ENCODE data around the gene MBD3L4.
"Not testable (repeated sequence)": the region's sequence is repeated elsewhere in the genome, so short reads cannot be mapped to it uniquely, and the experiment has no call there.

Gene MBD3L4

GRCh38 chr19:7041563-7041962 is 1.6 kb upstream of the MBD3L4 start:
- DNase-seq = not testable (repeated sequence)

- not testable (repeated sequence) for DNase-seq
These were observed 9.7 kb downstream of the MBD3L4 start, which contains the start of gene MBD3L5 for GRCh38 chr19:7030278-7030677. TSS of gene MBD3L5 (plus strand) at chr19:7030578. CDS start at chr19:7030612, 34 bp downstream.

DNA sequence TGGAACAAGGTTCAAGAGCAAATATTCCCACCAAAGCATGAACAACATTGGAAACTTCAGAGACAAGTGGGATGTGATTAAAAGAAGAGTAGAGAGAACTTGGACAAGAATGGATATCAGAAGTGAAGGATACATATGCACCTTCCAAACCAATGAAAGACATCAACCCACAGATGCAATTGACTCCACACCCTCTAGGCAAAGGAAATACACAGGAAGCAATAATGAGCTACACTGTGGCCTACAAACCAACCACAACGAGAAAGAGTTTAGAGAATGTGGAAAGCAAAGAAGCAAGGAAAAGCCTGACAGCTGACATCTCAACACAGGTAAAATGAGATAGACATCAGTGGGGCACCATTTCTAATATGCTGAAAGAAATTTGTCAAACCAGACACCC is 11.2 kb downstream of the MBD3L4 start:
- DNase-seq = not testable (repeated sequence)

DNA sequence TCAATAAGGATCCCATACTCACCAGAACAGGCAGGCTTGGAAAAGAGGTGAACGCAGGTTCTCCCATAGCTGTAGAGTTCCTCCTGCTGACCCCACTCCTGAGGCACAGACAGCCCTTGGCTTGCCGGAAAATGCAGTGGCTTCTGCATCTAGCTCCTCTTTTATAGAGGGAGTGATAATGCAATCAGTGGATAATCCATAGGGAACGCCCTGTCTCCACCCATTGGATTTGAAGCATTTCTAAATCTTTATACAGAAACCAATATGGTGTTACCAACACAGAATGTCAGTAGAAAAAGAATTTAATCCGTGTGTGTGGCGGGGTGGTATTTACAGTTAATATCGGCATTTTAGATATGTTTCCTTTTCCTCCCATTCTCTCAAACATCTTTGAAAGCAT is 18.6 kb downstream of the MBD3L4 start, which contains the start of gene MBD3L2B:
TSS of gene MBD3L2B (minus strand) at position 101 of the 400 bp plus-strand sequence. CDS start at position 67, 34 bp downstream.
- DNase-seq = not testable (repeated sequence)

- DNase-seq = no peak
These were observed 21.2 kb downstream of the MBD3L4 start for GRCh38 chr19:7018828-7019227.

- DNase-seq = no peak
These were observed 26.3 kb downstream of the MBD3L4 start for GRCh38 chr19:7013678-7014077.

- no peak for DNase-seq
These were observed 29.0 kb downstream of the MBD3L4 start for GRCh38 chr19:7010722-7011593.

- DNase-seq = no peak
These were observed 32.1 kb downstream of the MBD3L4 start for GRCh38 chr19:7007859-7008258.

DNA sequence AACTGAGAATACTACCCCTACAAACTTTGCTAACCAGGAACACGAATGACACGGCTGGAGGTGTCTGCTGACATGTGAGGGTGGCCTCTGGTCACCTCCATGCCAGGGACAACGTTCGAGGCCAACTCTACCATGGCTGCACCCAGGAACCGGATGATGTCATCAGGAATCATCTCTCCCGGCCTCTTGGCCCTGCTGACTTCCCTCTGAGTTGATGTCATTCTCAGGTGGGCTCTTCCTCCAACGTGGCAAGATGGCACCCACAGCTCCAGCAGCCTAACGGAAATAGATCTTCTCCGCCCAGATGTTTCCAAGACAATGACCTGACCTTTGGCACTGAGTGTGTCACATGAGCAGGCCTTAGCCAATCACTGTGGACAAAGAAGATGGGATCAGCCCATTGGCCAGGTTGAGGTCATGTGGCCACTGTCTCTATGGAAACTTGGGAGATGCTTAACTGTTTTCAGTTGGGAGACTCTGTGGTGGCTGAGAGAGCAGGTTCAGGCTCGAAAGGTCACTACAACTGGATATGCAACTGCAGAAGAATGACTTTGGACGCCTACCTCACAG is 33.8 kb downstream of the MBD3L4 start:
- no peak for DNase-seq

GRCh38 chr19:7004313-7004931 is 35.6 kb downstream of the MBD3L4 start:
- DNase-seq = no peak

DNA sequence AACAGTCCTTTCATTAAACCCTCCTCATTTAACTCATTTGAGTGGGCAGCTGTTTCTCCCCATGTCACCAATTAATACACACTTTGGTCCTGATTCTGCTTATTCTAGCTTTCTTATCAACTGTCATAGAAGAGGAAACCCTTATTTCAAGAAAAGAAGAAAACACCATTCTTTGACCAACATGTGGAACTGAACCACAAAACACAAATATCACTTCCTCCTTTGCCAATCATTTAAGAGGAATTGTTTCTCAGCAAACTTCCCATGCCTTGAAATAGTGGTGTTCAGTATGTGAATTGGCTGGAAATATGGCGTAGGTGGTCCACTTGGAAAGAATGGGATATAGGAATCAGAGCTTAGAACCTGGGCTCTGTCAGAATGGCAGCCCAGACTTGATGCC is 39.2 kb downstream of the MBD3L4 start:
- DNase-seq = no peak

DNA sequence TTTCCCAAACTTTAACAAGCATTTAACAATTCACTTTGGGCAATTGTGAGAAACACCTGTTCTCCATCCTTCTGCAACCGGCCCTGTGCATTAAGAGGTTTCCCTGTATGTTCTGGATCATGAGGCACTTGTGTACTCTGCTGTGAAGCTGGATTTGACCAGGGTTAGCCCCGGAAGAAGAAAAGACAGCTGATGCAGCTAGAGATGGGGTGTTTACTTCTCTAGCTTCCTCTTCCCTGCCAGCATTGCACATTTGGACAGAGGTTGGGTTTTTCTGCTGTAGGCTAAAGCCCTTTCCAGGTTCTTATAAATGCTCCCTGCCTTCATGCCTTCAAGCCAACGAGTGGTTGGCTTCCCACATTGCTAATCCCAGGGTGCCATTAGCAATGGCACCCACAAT is 39.6 kb downstream of the MBD3L4 start:
- DNase-seq = no peak

DNA sequence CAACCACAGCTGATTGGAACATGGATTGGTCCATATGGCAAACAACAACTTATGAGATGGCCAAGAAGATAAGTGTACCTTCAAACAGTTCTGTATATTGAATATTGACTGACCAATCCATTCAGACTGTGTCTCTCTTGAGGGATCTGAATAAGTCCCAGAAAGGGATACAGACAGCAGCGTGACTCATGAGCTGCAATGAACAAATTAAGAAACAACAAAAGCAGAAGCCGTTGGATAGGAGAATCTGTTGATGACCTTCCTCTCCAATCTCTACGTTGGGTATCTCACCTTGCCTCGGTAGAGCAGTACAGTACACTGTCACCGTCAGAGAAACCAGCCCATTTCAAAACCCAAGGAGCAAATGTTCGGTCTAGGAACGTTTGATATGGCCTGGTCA is 40.0 kb downstream of the MBD3L4 start:
- DNase-seq = no peak

- no peak for DNase-seq
These were observed 42.1 kb downstream of the MBD3L4 start for GRCh38 chr19:6997679-6998445.

- DNase-seq = no peak
These were observed 43.2 kb downstream of the MBD3L4 start for GRCh38 chr19:6996810-6997209.

- no peak for DNase-seq
These were observed 44.9 kb downstream of the MBD3L4 start for GRCh38 chr19:6995054-6995453.

GRCh38 chr19:6988257-6988656 is 51.7 kb downstream of the MBD3L4 start:
- DNase-seq = no peak

DNA sequence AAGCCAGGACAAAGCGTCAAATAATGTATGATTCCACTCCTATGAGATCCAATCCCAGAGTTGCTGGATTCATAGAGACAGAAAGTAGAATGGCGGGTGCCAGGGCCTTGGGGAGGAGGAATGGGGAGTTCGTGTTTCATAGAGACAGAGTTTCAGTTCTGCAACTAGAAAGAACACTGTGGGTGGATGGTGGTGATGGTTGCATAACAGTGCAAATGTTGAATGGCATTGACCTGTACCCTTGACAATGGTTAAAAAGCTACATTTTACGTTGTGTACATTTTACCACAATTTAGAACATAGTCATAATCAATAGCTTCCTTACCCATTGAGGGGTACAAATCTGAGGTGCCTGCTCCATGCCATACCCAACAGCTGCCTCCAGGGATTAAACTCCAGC is 52.1 kb downstream of the MBD3L4 start:
- DNase-seq = no peak
